Gastroesophageal sphincter (tissue), 3 donors: Measurements from ENCODE around the gene SGPP2.

Experiments
- CTCF ChIP-seq, 4 experiments: fragments of 200-600 bp in 2 of 4; fragments of 450-650 bp in 2 of 4; sonication (generic) in 1 of 4; IDR thresholded peaks; one replicate each; pipeline ENCODE4 v1.5.1; 2017 to 2019; ENCODE audit warnings: antibody characterized with exemption in 4 of 4, mild to moderate bottlenecking in 2 of 4, moderate library complexity in 2 of 4
- EP300 ChIP-seq: sonication (generic); formaldehyde crosslinking; IDR thresholded peaks from one replicate; pipeline ENCODE4 v1.6.1; 2017; ENCODE audit warnings: antibody characterized with exemption, mild to moderate bottlenecking

GRCh38 chr2:222445227-222445626 is 20.9 kb downstream of the SGPP2 start:
- TF ChIP-seq CTCF (IDR thresholded peaks at IDR 0.05) (no peak), EP300 (no peak)
